Calu3 (cell line): ENCODE data around the gene CCDC24. TPM values are rescaled to one million over a fixed set of nuclear protein-coding genes. Genes with fewer than 3 reads are reported as not detected.

Experiments used
- BruUV-seq: library from RNA; stranded (reverse); fragments of 400-500 nt; replicated peaks from 2 replicates; lab custom pipeline; 2021; lab: Mats Ljungman, UMichigan
- CTCF ChIA-PET: fragments of 300-600 bp; sonication (Branson Sonifier 250); formaldehyde crosslinking; loops from one replicate; lab custom pipeline; 2022; ENCODE audit warnings: antibody characterized with exemption; lab: Charles Lee
- DNase-seq: peaks from one replicate; pipeline ENCODE4 v3.0.0; 2022
- H3K27ac Mint-ChIP-seq: one replicate; pipeline ENCODE4 v1.8.0; 2022; ENCODE audit warnings: mixed read lengths; ENCODE audit not compliant: unreplicated experiment
- H3K27me3 Mint-ChIP-seq: one replicate; pipeline ENCODE4 v1.8.0; 2022; ENCODE audit warnings: mixed read lengths; ENCODE audit not compliant: unreplicated experiment
- H3K36me3 Mint-ChIP-seq: one replicate; pipeline ENCODE4 v1.8.0; 2022; ENCODE audit warnings: mild to moderate bottlenecking, moderate library complexity, mixed read lengths; ENCODE audit not compliant: insufficient read depth, unreplicated experiment
- H3K4me1 Mint-ChIP-seq: one replicate; pipeline ENCODE4 v1.8.0; 2022; ENCODE audit warnings: mild to moderate bottlenecking, low read depth, mixed read lengths; ENCODE audit not compliant: unreplicated experiment
- H3K4me3 Mint-ChIP-seq: one replicate; pipeline ENCODE4 v1.8.0; 2022; ENCODE audit warnings: mild to moderate bottlenecking, low read depth, moderate library complexity, mixed read lengths; ENCODE audit not compliant: unreplicated experiment
- H3K9me3 Mint-ChIP-seq: one replicate; pipeline ENCODE4 v1.8.0; 2022; ENCODE audit warnings: low read depth, mixed read lengths; ENCODE audit not compliant: unreplicated experiment
- intact Hi-C: fragments of 100-400 bp; cut with micrococcal nuclease; formaldehyde crosslinking; loops from one replicate; pipeline ENCODE4 v1.10.0; 2022; ENCODE audit not compliant: unreplicated experiment
- total RNA-seq: library from RNA; stranded (reverse); gene quantifications from 2 replicates; pipeline ENCODE4 v1.2.3, GENCODE V29; 2022
- TF ChIP-seq, protein P1 (sequence below): fragments of 200-600 bp; IDR thresholded peaks from one replicate; pipeline ENCODE4 v1.8.0; 2022; ENCODE audit warnings: antibody characterized with exemption; ENCODE audit not compliant: unreplicated experiment

CCDC24 gene
- total RNA-seq, 1 experiment from 2014 or later: 19.7 TPM

DNA sequence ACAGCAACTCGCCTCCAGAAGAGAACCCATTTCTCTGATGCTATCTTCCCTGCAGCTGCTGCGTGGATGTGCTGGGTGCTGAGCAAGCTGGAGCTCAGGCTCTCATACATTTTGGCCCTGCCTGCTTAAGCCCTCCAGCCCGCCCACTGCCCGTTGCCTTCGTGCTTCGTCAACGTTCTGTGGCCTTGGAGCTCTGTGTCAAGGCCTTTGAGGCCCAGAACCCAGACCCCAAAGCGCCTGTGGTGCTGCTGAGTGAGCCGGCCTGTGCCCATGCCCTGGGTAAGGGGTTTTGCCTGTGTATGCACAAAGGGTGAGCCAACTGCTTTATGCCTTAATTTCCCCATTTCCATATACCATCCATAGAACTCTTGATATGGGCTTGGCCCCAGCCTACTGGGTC is 20.5 kb upstream of the CCDC24 start:
- H3K4me1 Mint-ChIP-seq: peaks cover 24% of the 10 kb centered on the region
- no peak for DNase-seq
- CTCF ChIA-PET: no interaction called here
- no TSS peak for BruUV-seq
- no peak overlapping the region for H3K27ac Mint-ChIP-seq
- H3K27me3 Mint-ChIP-seq: no peaks in the 10 kb centered on the region
- H3K4me3 Mint-ChIP-seq: peak overlapping the region; percentile 98
- no peaks in the 10 kb centered on the region for H3K9me3 Mint-ChIP-seq
- peaks cover 49% of the 10 kb centered on the region for H3K36me3 Mint-ChIP-seq
- TF ChIP-seq, protein P1, sequence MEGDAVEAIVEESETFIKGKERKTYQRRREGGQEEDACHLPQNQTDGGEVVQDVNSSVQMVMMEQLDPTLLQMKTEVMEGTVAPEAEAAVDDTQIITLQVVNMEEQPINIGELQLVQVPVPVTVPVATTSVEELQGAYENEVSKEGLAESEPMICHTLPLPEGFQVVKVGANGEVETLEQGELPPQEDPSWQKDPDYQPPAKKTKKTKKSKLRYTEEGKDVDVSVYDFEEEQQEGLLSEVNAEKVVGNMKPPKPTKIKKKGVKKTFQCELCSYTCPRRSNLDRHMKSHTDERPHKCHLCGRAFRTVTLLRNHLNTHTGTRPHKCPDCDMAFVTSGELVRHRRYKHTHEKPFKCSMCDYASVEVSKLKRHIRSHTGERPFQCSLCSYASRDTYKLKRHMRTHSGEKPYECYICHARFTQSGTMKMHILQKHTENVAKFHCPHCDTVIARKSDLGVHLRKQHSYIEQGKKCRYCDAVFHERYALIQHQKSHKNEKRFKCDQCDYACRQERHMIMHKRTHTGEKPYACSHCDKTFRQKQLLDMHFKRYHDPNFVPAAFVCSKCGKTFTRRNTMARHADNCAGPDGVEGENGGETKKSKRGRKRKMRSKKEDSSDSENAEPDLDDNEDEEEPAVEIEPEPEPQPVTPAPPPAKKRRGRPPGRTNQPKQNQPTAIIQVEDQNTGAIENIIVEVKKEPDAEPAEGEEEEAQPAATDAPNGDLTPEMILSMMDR: no peak
- intact Hi-C loops: no loop called here

DNA sequence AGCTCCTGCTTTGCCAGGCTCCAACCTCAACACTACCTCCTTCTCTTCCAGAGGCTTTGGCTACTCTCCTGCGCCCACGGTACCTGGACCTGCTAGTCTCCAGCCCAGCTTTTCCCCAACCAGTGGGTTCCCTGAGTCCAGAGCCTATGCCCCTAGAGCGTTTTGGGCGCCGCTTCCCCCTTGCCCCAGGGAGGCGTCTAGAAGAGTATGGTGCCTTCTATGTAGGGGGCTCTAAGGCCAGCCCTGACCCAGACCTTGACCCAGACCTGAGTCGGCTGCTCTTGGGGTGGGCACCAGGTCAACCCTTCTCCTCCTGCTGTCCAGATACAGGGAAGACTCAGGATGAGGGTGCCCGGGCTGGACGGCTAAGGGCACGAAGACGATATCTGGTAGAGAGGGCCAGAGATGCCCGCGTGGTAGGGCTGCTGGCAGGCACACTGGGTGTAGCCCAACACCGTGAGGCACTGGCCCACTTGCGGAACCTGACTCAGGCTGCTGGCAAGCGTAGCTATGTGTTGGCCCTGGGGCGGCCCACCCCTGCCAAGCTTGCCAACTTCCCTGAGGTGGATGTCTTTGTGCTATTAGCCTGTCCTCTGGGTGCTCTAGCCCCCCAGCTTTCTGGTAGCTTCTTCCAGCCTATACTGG is 19.9 kb upstream of the CCDC24 start:
- no peak for DNase-seq
- peak overlapping the region; percentile 98 for H3K4me3 Mint-ChIP-seq
- H3K9me3 Mint-ChIP-seq: no peaks in the 10 kb centered on the region
- H3K27ac Mint-ChIP-seq: no peak overlapping the region
- intact Hi-C loops: no loop called here
- H3K4me1 Mint-ChIP-seq: peaks cover 30% of the 10 kb centered on the region
- H3K36me3 Mint-ChIP-seq: peaks cover 55% of the 10 kb centered on the region
- BruUV-seq: no TSS peak
- no peaks in the 10 kb centered on the region for H3K27me3 Mint-ChIP-seq
- CTCF ChIA-PET: no interaction called here
- TF ChIP-seq, protein P1: no peak

DNA sequence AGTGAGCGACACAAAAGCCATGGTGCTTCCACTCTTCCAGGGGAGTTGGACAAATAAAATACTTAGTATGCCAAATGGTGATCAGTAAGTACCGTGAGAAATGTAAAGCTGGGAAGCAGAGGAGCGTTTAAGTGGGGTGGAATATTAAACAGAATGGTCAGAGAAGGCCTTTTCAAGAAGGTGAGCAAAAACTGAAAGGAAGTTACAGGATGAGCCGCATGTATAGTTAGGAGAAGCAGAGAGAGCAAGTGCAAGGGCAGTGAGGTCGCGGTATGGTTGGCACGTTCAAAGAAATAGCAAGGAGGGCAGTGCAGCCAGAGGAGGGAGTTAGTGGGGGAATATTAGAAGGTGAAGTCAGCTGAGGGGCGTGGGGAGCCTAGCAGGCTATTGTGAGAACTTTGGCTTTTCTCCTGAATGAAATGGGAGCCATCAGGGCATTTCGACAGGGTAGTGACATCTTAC is 17.4 kb upstream of the CCDC24 start:
- H3K4me3 Mint-ChIP-seq: peak overlapping the region; percentile 91
- no TSS peak for BruUV-seq
- peaks cover 79% of the 10 kb centered on the region for H3K36me3 Mint-ChIP-seq
- peak overlapping the region; percentile 94 for H3K27ac Mint-ChIP-seq
- no peaks in the 10 kb centered on the region for H3K27me3 Mint-ChIP-seq
- H3K4me1 Mint-ChIP-seq: peaks cover 53% of the 10 kb centered on the region
- CTCF ChIA-PET: interaction anchor here (0.6 kb wide), 1 partner anchor 256 kb away, joined by 6 read pairs; no protein-coding TSS in a partner anchor
- no peaks in the 10 kb centered on the region for H3K9me3 Mint-ChIP-seq
- DNase-seq: no peak
- TF ChIP-seq, protein P1: no peak
- intact Hi-C loops: no loop called here

GRCh38 chr1:43974443-43975248 is 16.8 kb upstream of the CCDC24 start, which contains the start of gene ATP6V0B:
ATP6V0B (plus strand) TSS chr1:43974960; CDS start chr1:43975041, 81 bp downstream.
- intact Hi-C loops: no loop called here
- Mint-ChIP-seq H3K36me3 (peaks cover 78% of the 10 kb centered on the region), H3K4me1 (peaks cover 53% of the 10 kb centered on the region), H3K27ac (peak within 1 kb of the TSS; percentile 94), H3K4me3 (peak within 1 kb of the TSS; percentile 91), H3K9me3 (no peaks in the 10 kb centered on the region), H3K27me3 (no peaks in the 10 kb centered on the region)
- DNase-seq: peak; percentile 96
- CTCF ChIA-PET: interaction anchor here (0.6 to 1.1 kb wide), 3 partner anchors 74 to 257 kb away, joined by 3 to 6 read pairs (median 4); no protein-coding TSS in a partner anchor
- TF ChIP-seq, protein P1: no peak
- no TSS peak for BruUV-seq
